Neuronal stem cell (in vitro differentiated cells): ENCODE data around the gene BTBD1.
"Not testable (repeated sequence)": the region's sequence is repeated elsewhere in the genome, so short reads cannot be mapped to it uniquely, and the experiment has no call there.

Experiments used
- DNase-seq: peaks from one replicate; pipeline ENCODE4 v3.0.0-alpha.2; 2013; ENCODE audit warnings: low spot score
- H2AFZ ChIP-seq: one replicate; pipeline ENCODE4 v1.6.1; 2013; ENCODE audit warnings: mild to moderate bottlenecking, low read length, inconsistent platforms
- H2AK5ac ChIP-seq: 2 replicates; pipeline ENCODE4 v1.6.1; 2013; ENCODE audit warnings: low read depth, mild to moderate bottlenecking, inconsistent platforms, low read length, moderate library complexity, mixed read lengths
- H2BK120ac ChIP-seq: 2 replicates; pipeline ENCODE4 v1.6.1; 2013; ENCODE audit warnings: low read depth, mild to moderate bottlenecking, inconsistent platforms, low read length, moderate library complexity, mixed read lengths
- H2BK12ac ChIP-seq: one replicate; pipeline ENCODE4 v1.6.1; 2013; ENCODE audit warnings: low read length, inconsistent platforms
- H2BK15ac ChIP-seq: 2 replicates; pipeline ENCODE4 v1.6.1; 2013; ENCODE audit warnings: mild to moderate bottlenecking, low read length, inconsistent platforms, mixed read lengths
- H2BK5ac ChIP-seq: one replicate; pipeline ENCODE4 v1.6.1; 2013; ENCODE audit warnings: inconsistent platforms, mild to moderate bottlenecking, low read length, moderate library complexity
- H3K14ac ChIP-seq: one replicate; pipeline ENCODE4 v1.6.1; 2013; ENCODE audit warnings: low read length, inconsistent platforms
- H3K18ac ChIP-seq: 2 replicates; pipeline ENCODE4 v1.6.1; 2013; ENCODE audit warnings: low read length, inconsistent platforms
- H3K23ac ChIP-seq: 2 replicates; pipeline ENCODE4 v1.6.1; 2013; ENCODE audit warnings: low read depth, mild to moderate bottlenecking, mixed read lengths, low read length, inconsistent platforms; ENCODE audit not compliant: poor library complexity
- H3K27ac ChIP-seq: replicated peaks from 3 replicates; pipeline ENCODE4 v1.5.1; 2013; ENCODE audit warnings: low read length, inconsistent platforms
- H3K27me3 ChIP-seq, 3 experiments: 2 replicates each; pipeline ENCODE4 v1.6.1; 2013; ENCODE audit warnings: low read length in 3 of 3, mild to moderate bottlenecking in 2 of 3, inconsistent platforms in 1 of 3, low read depth in 1 of 3, mixed read lengths in 1 of 3, moderate library complexity in 1 of 3; ENCODE audit not compliant: control insufficient read depth in 3 of 3, insufficient read depth in 3 of 3
- H3K36me3 ChIP-seq, 2 donors: replicated peaks in 1 of 2; 2 replicates each; pipeline ENCODE4 v1.6.1; 2013; ENCODE audit warnings: low read length in 2 of 2; ENCODE audit not compliant: control insufficient read depth in 2 of 2, insufficient read depth in 2 of 2
- H3K4ac ChIP-seq: 2 replicates; pipeline ENCODE4 v1.6.1; 2013; ENCODE audit warnings: inconsistent platforms, mild to moderate bottlenecking, low read length, moderate library complexity
- H3K4me1 ChIP-seq, 2 donors: 1 replicate in 1 of 2; 2 replicates in 1 of 2; pipeline ENCODE4 v1.6.1; 2013; ENCODE audit warnings: low read length in 2 of 2, low read depth in 1 of 2; ENCODE audit not compliant: control insufficient read depth in 2 of 2, insufficient read depth in 1 of 2
- H3K4me2 ChIP-seq: one replicate; pipeline ENCODE4 v1.6.1; 2013; ENCODE audit warnings: mild to moderate bottlenecking, low read length, inconsistent platforms; ENCODE audit not compliant: insufficient read depth, poor library complexity, severe bottlenecking
- H3K4me3 ChIP-seq, 2 donors: 2 replicates each; pipeline ENCODE4 v1.5.1; 2013; ENCODE audit warnings: low read length in 2 of 2, mild to moderate bottlenecking in 2 of 2, inconsistent platforms in 1 of 2, moderate library complexity in 1 of 2
- H3K79me1 ChIP-seq: one replicate; pipeline ENCODE4 v1.6.1; 2013; ENCODE audit warnings: low read depth, mild to moderate bottlenecking, inconsistent platforms, low read length, moderate library complexity
- H3K9ac ChIP-seq: one replicate; pipeline ENCODE4 v1.6.1; 2013; ENCODE audit warnings: mild to moderate bottlenecking, low read depth, low read length, inconsistent platforms; ENCODE audit not compliant: poor library complexity
- H3K9me3 ChIP-seq, 2 donors: replicated peaks in 1 of 2; 2 replicates each; pipeline versions ENCODE3 to v1.6.1; 2013; ENCODE audit warnings: low read length in 2 of 2, mild to moderate bottlenecking in 2 of 2, inconsistent platforms in 1 of 2, low read depth in 1 of 2, mixed read lengths in 1 of 2, moderate library complexity in 1 of 2; ENCODE audit not compliant: control insufficient read depth in 2 of 2, insufficient read depth in 1 of 2
- H4K8ac ChIP-seq: one replicate; pipeline ENCODE4 v1.6.1; 2013; ENCODE audit warnings: low read depth, mild to moderate bottlenecking, inconsistent platforms, low read length, moderate library complexity
- H4K91ac ChIP-seq: one replicate; pipeline ENCODE4 v1.6.1; 2013; ENCODE audit warnings: low read length, low read depth, mild to moderate bottlenecking, inconsistent platforms; ENCODE audit not compliant: poor library complexity
- WGBS, 2 donors: extraction: QIAGEN DNeasy Blood & Tissue Kit; methylation state at CpG; one replicate each; pipeline ENCODE4 v1.1.7; 2013; ENCODE audit warnings: missing lambda C conversion rate in 2 of 2, mixed read lengths in 1 of 2; ENCODE audit not compliant: insufficient read length in 2 of 2, insufficient replicate concordance in 1 of 2; ENCODE audit errors: extremely low coverage in 2 of 2; 5-methylcytosine and 5-hydroxymethylcytosine counted together

Gene BTBD1

GRCh38 chr15:83011271-83012075 is 55.6 kb downstream of the BTBD1 start, which contains the start of gene C15orf40:
TSS of gene C15orf40 (minus strand) at chr15:83011639. CDS start at chr15:83011607, 32 bp downstream.
- Histone ChIP-seq H2BK120ac (peak within 1 kb of the TSS; percentile 76), H3K36me3 (peaks cover 12 to 46% of the 10 kb centered on the region in 2 donors), H2BK15ac (no peak within 1 kb of the TSS)

DNA sequence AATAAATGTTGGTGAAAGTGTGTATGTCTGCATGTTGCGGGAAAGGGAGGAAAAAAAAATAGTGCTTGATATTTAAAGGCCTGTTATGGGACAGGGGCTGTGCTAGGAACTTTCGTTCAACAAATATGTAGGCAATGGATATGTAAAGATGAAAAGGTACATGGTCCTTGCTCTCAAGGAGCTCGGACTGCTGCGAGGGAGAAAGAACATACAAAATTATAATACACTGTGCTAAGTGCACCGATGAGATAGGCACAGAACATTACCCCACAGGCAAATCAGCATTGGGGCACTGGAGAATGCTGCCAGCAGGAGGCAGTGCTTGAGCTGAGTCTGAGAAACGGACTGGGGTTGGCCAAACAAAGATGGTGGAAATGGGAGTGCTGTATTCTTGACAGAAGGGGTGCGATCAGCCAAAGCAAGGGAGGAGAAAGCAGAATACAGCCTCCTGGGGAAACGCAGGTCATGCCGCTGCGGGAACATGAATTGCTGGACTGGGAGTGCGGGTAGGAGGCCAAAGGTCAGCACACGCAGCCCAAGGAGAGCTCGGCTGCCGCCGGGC is 56.3 kb downstream of the BTBD1 start:
- Histone ChIP-seq H3K27me3 (no peaks in the 10 kb centered on the region), H4K91ac (no peak overlapping the region), H3K23ac (peak overlapping the region; percentile 66), H2BK12ac (no peak overlapping the region), H3K36me3 (peaks cover 12 to 44% of the 10 kb centered on the region in 2 donors), H2AFZ (peak overlapping the region; percentile 80), H3K79me1 (peaks cover 6% of the 10 kb centered on the region), H3K9me3 (peaks cover 0 to 8% of the 10 kb centered on the region in 2 donors), H3K18ac (peak overlapping the region; percentile 92), H3K4me2 (peak overlapping the region; percentile 73), H2BK120ac (peak overlapping the region; percentile 76), H2AK5ac (peak overlapping the region; percentile 87), H3K4me3 (peak overlapping the region; percentile 91 to 95), H4K8ac (no peak overlapping the region), H3K27ac (peak overlapping the region; percentile 20), H3K4ac (no peak overlapping the region), H3K4me1 (peaks cover 7 to 8% of the 10 kb centered on the region in 2 donors), H3K14ac (no peak overlapping the region), H2BK15ac (no peak overlapping the region), H3K9ac (peak overlapping the region; percentile 97), H2BK5ac (peak overlapping the region; percentile 14)
- peak; percentile 49 for DNase-seq
- WGBS, 2 donors = no CpG with 5 or more reads among the region's 15 CpGs

More at GRCh38 chr15:83011271-83012075, 55.6 kb downstream of the BTBD1 start, which contains the start of gene C15orf40:
- H3K18ac ChIP-seq = peak within 1 kb of the TSS; percentile 95
- H2BK5ac ChIP-seq = peak within 1 kb of the TSS; percentile 14
- peak within 1 kb of the TSS; percentile 80 for H2AFZ ChIP-seq
- peak within 1 kb of the TSS; percentile 5 for H3K4ac ChIP-seq
- H3K9me3 ChIP-seq = peaks cover 0 to 8% of the 10 kb centered on the region in 2 donors
- H3K23ac ChIP-seq = peak within 1 kb of the TSS; percentile 66
- H3K27me3 ChIP-seq = no peaks in the 10 kb centered on the region
- peak within 1 kb of the TSS; percentile 96 for H4K91ac ChIP-seq
- peak within 1 kb of the TSS; percentile 92 for H4K8ac ChIP-seq
- H3K4me3 ChIP-seq = peak within 1 kb of the TSS; percentile 91 to 95
- peak within 1 kb of the TSS; percentile 77 for H2BK12ac ChIP-seq
- peak; percentile 85 for DNase-seq
- H2AK5ac ChIP-seq = peak within 1 kb of the TSS; percentile 87
- H3K27ac ChIP-seq = peak within 1 kb of the TSS; percentile 43
- H3K9ac ChIP-seq = peak within 1 kb of the TSS; percentile 97
- peak within 1 kb of the TSS; percentile 73 for H3K4me2 ChIP-seq
- H3K4me1 ChIP-seq = peaks cover 7 to 8% of the 10 kb centered on the region in 2 donors
- WGBS, 2 donors = no CpG with 5 or more reads among the region's 64 CpGs
- H3K79me1 ChIP-seq = peaks cover 6% of the 10 kb centered on the region
- peak within 1 kb of the TSS; percentile 89 for H3K14ac ChIP-seq

DNA sequence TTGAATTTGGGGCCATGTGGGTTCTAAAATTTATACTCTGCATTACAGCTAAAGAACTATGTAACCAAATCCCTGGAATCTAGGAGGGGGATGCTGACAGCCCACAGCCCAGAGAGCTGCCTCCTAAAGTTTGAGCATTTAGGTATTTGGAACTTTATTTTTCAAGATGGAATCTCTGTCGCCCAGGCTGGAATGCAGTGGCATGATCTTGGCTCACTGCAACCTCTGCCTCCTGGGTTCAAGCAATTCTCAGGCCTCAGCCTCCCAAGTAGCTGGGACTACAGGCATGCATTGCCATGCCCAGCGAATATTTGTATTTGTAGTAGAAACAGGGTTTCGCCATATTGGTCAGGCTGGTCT is 66.4 kb downstream of the BTBD1 start:
- H2AK5ac ChIP-seq, H3K79me1 ChIP-seq, H3K14ac ChIP-seq, H2BK5ac ChIP-seq, H3K4me3 ChIP-seq, H3K4me2 ChIP-seq, H3K4ac ChIP-seq, H3K27ac ChIP-seq, H2AFZ ChIP-seq, H3K4me1 ChIP-seq, H3K9ac ChIP-seq, H4K91ac ChIP-seq, H2BK120ac ChIP-seq, H3K27me3 ChIP-seq, H3K18ac ChIP-seq, H2BK15ac ChIP-seq, H3K23ac ChIP-seq, H4K8ac ChIP-seq, H3K9me3 ChIP-seq, DNase-seq, H2BK12ac ChIP-seq: not testable (repeated sequence)
- H3K36me3 ChIP-seq = peaks cover 2 to 18% of the 10 kb centered on the region in 2 donors
- WGBS, 2 donors = no CpG with 5 or more reads among the region's 3 CpGs
